B cell (primary cell): ENCODE data around the gene NBEA. TPM values are rescaled to one million over a fixed set of nuclear protein-coding genes. Genes with fewer than 3 reads are reported as not detected.

ENCODE experiments used
- ATAC-seq: fragments of 200-7000 bp; cut with Tn5 transposase; one replicate; pipeline ENCODE4 v1.10.0; 2021; ENCODE audit warnings: low read depth, mild to moderate bottlenecking, moderate number of reproducible peaks, moderate library complexity
- CTCF ChIA-PET: fragments of 350-600 bp; sonication (Branson Sonifier 250); formaldehyde crosslinking; loops from one replicate; lab custom pipeline; 2021; ENCODE audit warnings: antibody characterized with exemption, inconsistent platforms; lab: Charles Lee
- POLR2A ChIA-PET: fragments of 350-600 bp; sonication (Branson Sonifier 250); formaldehyde crosslinking; loops from one replicate; lab custom pipeline; 2021; ENCODE audit warnings: antibody characterized with exemption; lab: Charles Lee
- DNase-seq: peaks from one replicate; pipeline ENCODE4 v3.0.0; 2013
- H2AFZ ChIP-seq: 2 replicates; pipeline ENCODE4 v1.6.1; 2012; ENCODE audit warnings: mild to moderate bottlenecking, low read depth, low read length; ENCODE audit not compliant: insufficient read depth, poor library complexity, severe bottlenecking
- H3K27ac ChIP-seq, 2 donors: 1 replicate in 1 of 2; 2 replicates in 1 of 2; pipeline ENCODE4 v1.5.1; 2012 to 2013; ENCODE audit warnings: low read length in 2 of 2, mild to moderate bottlenecking in 2 of 2, moderate library complexity in 1 of 2
- H3K27me3 ChIP-seq, 4 experiments: fragments of 200-600 bp in 1 of 4; sonication (generic) in 1 of 4; replicated peaks in 1 of 4; 1 replicate in 2 of 4; 2 replicates in 2 of 4; pipeline versions ENCODE4 v1.6.1 to v1.7.0; 2013 to 2016; ENCODE audit warnings: low read length in 3 of 4, mild to moderate bottlenecking in 2 of 4, mixed read lengths in 1 of 4, moderate library complexity in 1 of 4; ENCODE audit not compliant: insufficient read depth in 4 of 4, control insufficient read depth in 3 of 4; ENCODE audit errors: control extremely low read depth in 1 of 4
- H3K36me3 ChIP-seq, 2 experiments: replicated peaks in 1 of 2; 1 replicate in 1 of 2; 2 replicates in 1 of 2; pipeline versions ENCODE4 v1.6.1 to v1.7.1; 2013; ENCODE audit warnings: low read length in 1 of 2; ENCODE audit not compliant: insufficient read depth in 2 of 2, control insufficient read depth in 1 of 2; ENCODE audit errors: control extremely low read depth in 1 of 2, extremely low read depth in 1 of 2
- H3K4me1 ChIP-seq, 2 donors: fragments of 200-600 bp in 1 of 2; sonication (generic) in 1 of 2; 1 replicate in 1 of 2; 2 replicates in 1 of 2; pipeline versions ENCODE4 v1.5.1 to v1.6.1; 2013 to 2017; ENCODE audit warnings: low read length in 2 of 2; ENCODE audit not compliant: control insufficient read depth in 2 of 2, insufficient read depth in 2 of 2
- H3K4me2 ChIP-seq: replicated peaks from 2 replicates; pipeline ENCODE3; 2012; ENCODE audit warnings: mild to moderate bottlenecking, low read depth, low read length; ENCODE audit not compliant: poor library complexity, severe bottlenecking
- H3K4me3 ChIP-seq, 5 experiments: fragments of 200-600 bp in 1 of 5; sonication (generic) in 1 of 5; 1 replicate in 3 of 5; 2 replicates in 2 of 5; pipeline versions ENCODE4 v1.5.1 to v1.7.0; 2011 to 2016; ENCODE audit warnings: low read length in 4 of 5, mild to moderate bottlenecking in 4 of 5, low read depth in 2 of 5, control low read depth in 1 of 5, moderate library complexity in 1 of 5; ENCODE audit not compliant: insufficient read depth in 1 of 5; ENCODE audit errors: control extremely low read depth in 1 of 5, extremely low read depth in 1 of 5
- H3K79me2 ChIP-seq: fragments of 200-600 bp; sonication (generic); one replicate; pipeline ENCODE4 v1.6.0; 2016; ENCODE audit warnings: low read length; ENCODE audit not compliant: control insufficient read depth, insufficient read depth
- H3K9ac ChIP-seq: fragments of 200-600 bp; sonication (generic); 2 replicates; pipeline ENCODE4 v1.6.1; 2017; ENCODE audit warnings: mild to moderate bottlenecking, low read length, moderate library complexity
- H3K9me3 ChIP-seq, 3 donors: one replicate each; pipeline versions ENCODE4 v1.6.1 to v1.7.1; 2013; ENCODE audit warnings: low read length in 2 of 3; ENCODE audit not compliant: control insufficient read depth in 2 of 3, insufficient read depth in 1 of 3; ENCODE audit errors: control extremely low read depth in 1 of 3
- H4K20me1 ChIP-seq: 2 replicates; pipeline ENCODE4 v1.6.0; 2012; ENCODE audit warnings: mild to moderate bottlenecking, low read length; ENCODE audit not compliant: insufficient read depth, control insufficient read depth, poor library complexity, severe bottlenecking
- H3K27ac Mint-ChIP-seq: one replicate; pipeline ENCODE4 v1.8.0; 2021; ENCODE audit warnings: mixed read lengths
- H3K27me3 Mint-ChIP-seq: one replicate; pipeline ENCODE4 v1.8.0; 2021; ENCODE audit warnings: mixed read lengths
- H3K4me1 Mint-ChIP-seq: one replicate; pipeline ENCODE4 v1.8.0; 2021; ENCODE audit warnings: mixed read lengths
- H3K4me3 Mint-ChIP-seq: one replicate; pipeline ENCODE4 v1.8.0; 2021; ENCODE audit warnings: mixed read lengths
- H3K9me3 Mint-ChIP-seq: one replicate; pipeline ENCODE4 v1.8.0; 2022; ENCODE audit warnings: mixed read lengths; ENCODE audit not compliant: insufficient read depth
- CTCF ChIP-seq: fragments of 200-600 bp; IDR thresholded peaks from one replicate; pipeline ENCODE4 v1.8.0; 2022; ENCODE audit warnings: antibody characterized with exemption, mild to moderate bottlenecking
- EZH2 ChIP-seq: IDR thresholded peaks from 2 replicates; pipeline ENCODE4 v1.6.1; 2012; ENCODE audit warnings: borderline replicate concordance, low read depth, mild to moderate bottlenecking, moderate library complexity, low read length; ENCODE audit not compliant: insufficient read depth, poor library complexity, severe bottlenecking
- WGBS: methylation state at CpG from one replicate; pipeline ENCODE4 v1.1.5; 2013; ENCODE audit warnings: missing lambda C conversion rate; ENCODE audit not compliant: insufficient coverage; 5-methylcytosine and 5-hydroxymethylcytosine counted together
- intact Hi-C: fragments of 100-400 bp; cut with micrococcal nuclease; formaldehyde crosslinking; loops from one replicate; pipeline ENCODE4 v1.10.0; 2022
- polyA plus RNA-seq: library from polyadenylated mRNA; depleted of rRNA; stranded (reverse); fragments of >200 nt; gene quantifications from 2 replicates; pipeline ENCODE4 v1.2.3, GENCODE V29; 2012
- total RNA-seq, 2 donors: library from RNA; stranded (reverse); fragments of 120-200 nt in 1 of 2; gene quantifications; 1 replicate in 1 of 2; 2 replicates in 1 of 2; pipeline versions ENCODE4 v1.2.3 to v1.2.4, GENCODE V29; 2013 to 2022

NBEA gene
- total and polyA plus RNA-seq, 2 donors (not counting 1 experiment from before 2014, with no cell fraction given) = 1.5 to 10.7 TPM

GRCh38 chr13:35477386-35477946 lies 535.4 kb downstream of the NBEA start:
- Mint-ChIP-seq H3K4me1 (peaks cover 27% of the 10 kb centered on the region), H3K27me3 (peaks cover 59% of the 10 kb centered on the region), H3K4me3 (peak overlapping the region; percentile 2), H3K9me3 (peaks cover 2% of the 10 kb centered on the region), H3K27ac (no peak overlapping the region)
- Histone ChIP-seq H4K20me1 (no peaks in the 10 kb centered on the region), H2AFZ (no peak overlapping the region), H3K9ac (no peak overlapping the region), H3K4me3 (no peak overlapping the region), H3K79me2 (no peaks in the 10 kb centered on the region), H3K27ac (no peak overlapping the region), H3K9me3 (peaks cover 0 to 27% (median 0%) of the 10 kb centered on the region in 3 donors), H3K4me1 (peaks cover 30 to 45% of the 10 kb centered on the region in 2 donors), H3K36me3 (no peaks in the 10 kb centered on the region), H3K27me3 (peaks cover 3 to 64% (median 57%) of the 10 kb centered on the region in 4 experiments), H3K4me2 (no peak overlapping the region)
- TF ChIP-seq EZH2 = no peak
- no peak for TF ChIP-seq CTCF
- intact Hi-C loops = no loop called here
- DNase-seq (peak; percentile 4), ATAC-seq (no peak)
- WGBS = no CpG with 5 or more reads among the region's 5 CpGs
- ChIA-PET POLR2A (no interaction called here), CTCF (no interaction called here)

GRCh38 chr13:35478271-35479037 lies 536.4 kb downstream of the NBEA start:
- intact Hi-C loops = no loop called here
- no peak overlapping the region for H3K4me3 ChIP-seq
- 12% methylated on average over 51 of the region's 51 CpGs for WGBS
- ATAC-seq (no peak), DNase-seq (peak; percentile 22)
- Mint-ChIP-seq H3K27ac (no peak overlapping the region), H3K4me3 (peak overlapping the region; percentile 5), H3K9me3 (peaks cover 2% of the 10 kb centered on the region), H3K4me1 (peaks cover 27% of the 10 kb centered on the region), H3K27me3 (peaks cover 56% of the 10 kb centered on the region)
- peaks cover 0 to 27% (median 0%) of the 10 kb centered on the region in 3 donors for H3K9me3 ChIP-seq
- ChIA-PET POLR2A (no interaction called here), CTCF (no interaction called here)
- no peak for TF ChIP-seq EZH2
- TF ChIP-seq CTCF = no peak
- peaks cover 30 to 45% of the 10 kb centered on the region in 2 donors for H3K4me1 ChIP-seq
- H3K27me3 ChIP-seq = peaks cover 3 to 57% (median 51%) of the 10 kb centered on the region in 4 experiments
- H3K9ac ChIP-seq = no peak overlapping the region
- H3K4me2 ChIP-seq = peak overlapping the region; percentile 49
- no peaks in the 10 kb centered on the region for H3K79me2 ChIP-seq
- H3K27ac ChIP-seq = no peak overlapping the region
- no peaks in the 10 kb centered on the region for H3K36me3 ChIP-seq
- no peak overlapping the region for H2AFZ ChIP-seq
- no peaks in the 10 kb centered on the region for H4K20me1 ChIP-seq
